ENCODE data around the gene RBM19. TPM values are rescaled to one million over a fixed set of nuclear protein-coding genes. Genes with fewer than 3 reads are reported as not detected.
A peak's percentile ranks its signal among the peaks of the same experiment; 100 is the strongest.

RBM19 gene
- polyA plus RNA-seq, 2 of the 4 experiments (the other 2 are of a cell fraction) = 16.0 to 18.6 TPM

GRCh38 chr12:113774526-113774925 lies 191.6 kb downstream of the RBM19 start:
- TF ChIP-seq EHMT2 (IDR thresholded peaks at IDR 0.05; ENCODE audit: low read depth) = no peak
- TF ChIP-seq ZNF302 (CRISPR knock-in tag; IDR thresholded peaks at IDR 0.05) = no peak
- TF ChIP-seq CTCF (IDR thresholded peaks at IDR 0.05) = no peak
- no peak for TF ChIP-seq JUNB (IDR thresholded peaks at IDR 0.05)
- no peak for TF ChIP-seq POLR2A (IDR thresholded peaks at IDR 0.05; ENCODE audit: low read length)
- TF ChIP-seq KDM1A (IDR thresholded peaks at IDR 0.05; ENCODE audit: low read depth) = 0 out of 2 replicates have a peak, but pooled peaks have one; percentile 53
- no peak for TF ChIP-seq FOSB (CRISPR knock-in tag; IDR thresholded peaks at IDR 0.05)
- Histone ChIP-seq H3K4me2 (no peak overlapping the region), H3K9me3 (no peaks in the 10 kb centered on the region), H3K4me1 (peaks cover 7% of the 10 kb centered on the region; the same call in 2 of the 3 replicates), H3K27ac (no peak overlapping the region), H3K4me3 (no peak overlapping the region)
- WGBS (ENCODE audit: missing lambda C conversion rate) = 49% methylated on average over 5 of the region's 5 CpGs
- CTCF ChIA-PET = interaction anchor here (0.6 to 1.2 kb wide), 2 partner anchors 64 to 312 kb away, joined by 3 to 4 read pairs; no protein-coding TSS in a partner anchor
- FAIRE-seq (no peak), DNase-seq (ENCODE audit: low read depth in 1 of 2, low spot score in 1 of 2) (no peak), ATAC-seq (no peak)
- POLR2A ChIA-PET = no interaction called here

- FAIRE-seq (no peak), ATAC-seq (no peak), DNase-seq (ENCODE audit: low read depth in 1 of 2, low spot score in 1 of 2) (no peak)
- H3K9me3 ChIP-seq = no peaks in the 10 kb centered on the region
- H3K4me1 ChIP-seq = peaks cover 7% of the 10 kb centered on the region; the same call in 2 of the 3 replicates
- peak overlapping the region; percentile 69 for H3K4me2 ChIP-seq
- ChIA-PET CTCF (no interaction called here), POLR2A (interaction anchor here (0.7 to 1.4 kb wide), 4 partner anchors 23 to 438 kb away, joined by 3 to 5 read pairs (median 4); partner anchors contain the start of gene SLC8B1)
- H3K27ac ChIP-seq = peak overlapping the region; percentile 69 to 89
- 85% methylated on average over 6 of the region's 6 CpGs for WGBS (ENCODE audit: missing lambda C conversion rate)
- peak overlapping the region; percentile 47 for H3K4me3 ChIP-seq
- TF ChIP-seq GATA3 (IDR thresholded peaks at IDR 0.05; ENCODE audit: borderline replicate concordance) (no peak), MAFK (IDR thresholded peaks at IDR 0.05; ENCODE audit: partially characterized antibody) (peak; percentile 84)
Measured at GRCh38 chr12:113772505-113773030, 193.6 kb downstream of the RBM19 start.

- POLR2A ChIA-PET = no interaction called here
- ATAC-seq = no peak
- CTCF ChIA-PET = no interaction called here
- TF ChIP-seq KDM5A (IDR thresholded peaks at IDR 0.05) (no peak), MAX (IDR thresholded peaks at IDR 0.05) (no peak), HEYL (CRISPR knock-in tag; IDR thresholded peaks at IDR 0.05) (no peak), RCOR1 (IDR thresholded peaks at IDR 0.05; ENCODE audit: low read depth, low read length) (no peak), ZSCAN20 (CRISPR knock-in tag; IDR thresholded peaks at IDR 0.05) (no peak), GATA3 (IDR thresholded peaks at IDR 0.05; ENCODE audit: borderline replicate concordance) (no peak), SREBF2 (IDR thresholded peaks at IDR 0.05) (no peak)
- Histone ChIP-seq H3K9me3 (no peaks in the 10 kb centered on the region), H3K27ac (no peak overlapping the region), H3K4me3 (no peak overlapping the region), H3K4me1 (peaks cover 27% of the 10 kb centered on the region), H3K4me2 (no peak overlapping the region)
- FAIRE-seq = no peak
- DNase-seq (ENCODE audit: low read depth in 1 of 2, low spot score in 1 of 2) = no peak
- WGBS (ENCODE audit: missing lambda C conversion rate) = 88% methylated on average over 10 of the region's 10 CpGs
Measured at GRCh38 chr12:113770389-113770865, 195.7 kb downstream of the RBM19 start.

GRCh38 chr12:113769305-113769704 lies 196.8 kb downstream of the RBM19 start:
- ChIA-PET CTCF (no interaction called here), POLR2A (no interaction called here)
- Histone ChIP-seq H3K9me3 (no peaks in the 10 kb centered on the region), H3K4me1 (peaks cover 29% of the 10 kb centered on the region), H3K4me2 (no peak overlapping the region), H3K4me3 (no peak overlapping the region), H3K27ac (no peak overlapping the region)
- ATAC-seq (no peak), FAIRE-seq (no peak), DNase-seq (ENCODE audit: low read depth in 1 of 2, low spot score in 1 of 2) (no peak)
- no peak for TF ChIP-seq CBX2 (IDR thresholded peaks at IDR 0.05; ENCODE audit: borderline replicate concordance, low read depth)
- no peak for TF ChIP-seq SREBF2 (IDR thresholded peaks at IDR 0.05)
- TF ChIP-seq GATA3 (IDR thresholded peaks at IDR 0.05; ENCODE audit: borderline replicate concordance) = no peak
- no peak for TF ChIP-seq RARB (CRISPR knock-in tag; IDR thresholded peaks at IDR 0.05)
- no peak for TF ChIP-seq EP300 (IDR thresholded peaks at IDR 0.05)
- no peak for TF ChIP-seq RCOR1 (IDR thresholded peaks at IDR 0.05; ENCODE audit: low read depth, low read length)
- TF ChIP-seq SMC3 (IDR thresholded peaks at IDR 0.05) = no peak
- no peak for TF ChIP-seq RAD21 (conservative IDR thresholded peaks at IDR 0.05 in 1 of 2, IDR thresholded peaks at IDR 0.05 in 1 of 2)
- 87% methylated on average over 9 of the region's 9 CpGs for WGBS (ENCODE audit: missing lambda C conversion rate)

Data from A549 (cell line).